ENCODE measurements around the gene LMNB1. TPM values are rescaled to one million over a fixed set of nuclear protein-coding genes. Genes with fewer than 3 reads are reported as not detected.

Gene LMNB1
- total RNA-seq, 1 experiment from 2014 or later: 211 TPM

DNA sequence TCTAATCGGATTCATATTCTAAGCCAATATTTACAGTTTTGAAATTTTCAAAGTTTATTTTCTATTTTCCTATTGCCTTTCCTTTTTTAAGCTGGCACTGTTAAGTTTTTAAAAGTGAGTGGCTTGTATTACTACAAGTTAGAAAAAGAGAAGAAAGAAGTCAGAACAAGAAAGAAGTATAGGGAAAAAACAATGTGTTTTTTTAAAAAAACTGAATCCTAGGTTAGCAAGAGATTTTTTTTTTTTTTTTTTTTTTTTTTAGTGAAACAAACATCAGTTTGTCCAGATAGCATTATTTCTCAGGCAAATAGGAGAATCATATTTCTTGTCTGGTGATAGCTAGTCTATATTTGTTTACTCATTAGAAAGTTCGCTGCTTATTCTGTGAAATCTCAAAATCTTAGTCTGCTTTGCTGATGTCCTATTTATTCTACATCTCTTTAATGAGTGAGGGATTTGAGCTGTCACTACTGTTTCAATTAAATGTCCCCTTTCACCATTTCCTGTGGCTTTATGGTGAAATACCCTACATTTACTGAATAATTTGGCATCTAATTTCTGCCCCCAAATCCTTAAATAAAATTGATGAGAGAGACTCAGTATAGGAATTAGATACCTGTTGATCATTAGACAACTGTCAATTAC lies 19.1 kb upstream of the LMNB1 start:
- Histone ChIP-seq H2BK20ac (ENCODE audit: low read depth, low read length, poor library complexity, severe bottlenecking) (no peak overlapping the region), H3K27ac (ENCODE audit: insufficient read length, low read depth, low read length) (no peak overlapping the region), H3K4me2 (ENCODE audit: insufficient read depth, insufficient read length, low read length) (no peak overlapping the region), H2AK5ac (ENCODE audit: insufficient read length, low read length) (no peak overlapping the region), H3K9ac (ENCODE audit: extremely low read depth, insufficient read length, low read length) (no peak overlapping the region), H2BK12ac (ENCODE audit: insufficient read length, low read depth, low read length) (no peak overlapping the region), H4K20me1 (ENCODE audit: control insufficient read depth, insufficient read depth, insufficient read length) (no peaks in the 10 kb centered on the region), H2BK120ac (ENCODE audit: low read depth, low read length, poor library complexity, severe bottlenecking) (no peak overlapping the region), H2BK5ac (ENCODE audit: insufficient read length, low read length) (no peak overlapping the region), H4K8ac (replicated peaks; ENCODE audit: insufficient read length, low read depth, low read length) (no peak overlapping the region), H3K23ac (ENCODE audit: insufficient read length, low read depth, low read length) (no peak overlapping the region), H3K14ac (ENCODE audit: insufficient read depth, low read length) (no peak overlapping the region), H3K79me2 (ENCODE audit: insufficient read depth, low read length) (no peaks in the 10 kb centered on the region), H3K18ac (ENCODE audit: insufficient read length, low read depth, low read length) (no peak overlapping the region), H3K4me1 (ENCODE audit: insufficient read depth, low read length) (no peaks in the 10 kb centered on the region; the same call in 1 of the 2 replicates), H4K91ac (ENCODE audit: insufficient read length, low read depth, low read length) (no peak overlapping the region), H2AFZ (ENCODE audit: low read length) (no peak overlapping the region), H2BK15ac (ENCODE audit: low read depth, low read length) (no peak overlapping the region), H3K4ac (ENCODE audit: low read depth, low read length) (no peak overlapping the region), H3K23me2 (ENCODE audit: insufficient read length, low read depth, low read length, poor library complexity, severe bottlenecking) (no peaks in the 10 kb centered on the region), H3K79me1 (ENCODE audit: insufficient read depth, low read depth, low read length, poor library complexity, severe bottlenecking) (no peaks in the 10 kb centered on the region), H3K56ac (ENCODE audit: insufficient read length, low read depth, low read length) (no peak overlapping the region), H4K5ac (ENCODE audit: insufficient read length, low read depth, low read length) (no peak overlapping the region), H3K9me3 (ENCODE audit: control insufficient read depth, low read depth, low read length) (no peaks in the 10 kb centered on the region), H3K27me3 (ENCODE audit: insufficient read depth, low read length) (no peaks in the 10 kb centered on the region), H3T11ph (ENCODE audit: low read length) (no peak overlapping the region)
- Mint-ChIP-seq H3K4me3 (no peak overlapping the region), H3K9me3 (no peaks in the 10 kb centered on the region), H3K27ac (no peak overlapping the region), H3K27me3 (ENCODE audit: low read depth) (no peaks in the 10 kb centered on the region), H3K4me1 (peaks cover 7% of the 10 kb centered on the region in 2 experiments), H3K36me3 (ENCODE audit: insufficient read depth in 1 of 3, low read depth in 3 of 3) (no peaks in the 10 kb centered on the region)
- TF ChIP-seq, protein P1, sequence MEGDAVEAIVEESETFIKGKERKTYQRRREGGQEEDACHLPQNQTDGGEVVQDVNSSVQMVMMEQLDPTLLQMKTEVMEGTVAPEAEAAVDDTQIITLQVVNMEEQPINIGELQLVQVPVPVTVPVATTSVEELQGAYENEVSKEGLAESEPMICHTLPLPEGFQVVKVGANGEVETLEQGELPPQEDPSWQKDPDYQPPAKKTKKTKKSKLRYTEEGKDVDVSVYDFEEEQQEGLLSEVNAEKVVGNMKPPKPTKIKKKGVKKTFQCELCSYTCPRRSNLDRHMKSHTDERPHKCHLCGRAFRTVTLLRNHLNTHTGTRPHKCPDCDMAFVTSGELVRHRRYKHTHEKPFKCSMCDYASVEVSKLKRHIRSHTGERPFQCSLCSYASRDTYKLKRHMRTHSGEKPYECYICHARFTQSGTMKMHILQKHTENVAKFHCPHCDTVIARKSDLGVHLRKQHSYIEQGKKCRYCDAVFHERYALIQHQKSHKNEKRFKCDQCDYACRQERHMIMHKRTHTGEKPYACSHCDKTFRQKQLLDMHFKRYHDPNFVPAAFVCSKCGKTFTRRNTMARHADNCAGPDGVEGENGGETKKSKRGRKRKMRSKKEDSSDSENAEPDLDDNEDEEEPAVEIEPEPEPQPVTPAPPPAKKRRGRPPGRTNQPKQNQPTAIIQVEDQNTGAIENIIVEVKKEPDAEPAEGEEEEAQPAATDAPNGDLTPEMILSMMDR (conservative IDR thresholded peaks at IDR 0.05): no peak
- no CpG with 5 or more reads among the region's 2 CpGs for WGBS (ENCODE audit: extremely low coverage, insufficient read length, low lambda C conversion rate)
- no peak for DNase-seq

All from H9 (cell line).